ENCODE measurements around the gene PPAN. TPM values are rescaled to one million over a fixed set of nuclear protein-coding genes. Genes with fewer than 3 reads are reported as not detected.
A peak's percentile ranks its signal among the peaks of the same experiment; 100 is the strongest.

Gene PPAN
- polyA plus RNA-seq, 1 donor (not counting 4 experiments of a cell fraction or from before 2014, with no cell fraction given) = 32.3 TPM

- no peaks in the 10 kb centered on the region for H3K9me3 ChIP-seq (ENCODE audit: control insufficient read depth, low read depth, low read length)
- H3K27ac ChIP-seq (ENCODE audit: control insufficient read depth, insufficient read depth, low read length) = no peak overlapping the region
- no peaks in the 10 kb centered on the region for H3K27me3 ChIP-seq (ENCODE audit: control insufficient read depth, extremely low read depth, insufficient read depth, low read length)
- peaks cover 12% of the 10 kb centered on the region for H3K4me1 ChIP-seq (ENCODE audit: control insufficient read depth, extremely low read depth, insufficient read depth, low read length)
- DNase-seq (ENCODE audit: low read depth, low spot score) (no peak), FAIRE-seq (no peak)
- H3K4me3 ChIP-seq (ENCODE audit: control insufficient read depth in 2 of 3, extremely low read depth in 1 of 3, insufficient read depth in 2 of 3, low read depth in 1 of 3, low read length in 3 of 3) = no peak overlapping the region
- no peak overlapping the region for H3K4me2 ChIP-seq (ENCODE audit: control insufficient read depth, extremely low read depth, insufficient read depth, low read depth, low read length)
- H3K36me3 ChIP-seq (ENCODE audit: control insufficient read depth in 2 of 2, extremely low read depth in 1 of 2, insufficient read depth in 2 of 2, low read length in 2 of 2) = peaks cover 14 to 19% of the 10 kb centered on the region in 2 experiments
- TF ChIP-seq CTCF (optimal IDR thresholded peaks at IDR 0.05 in 1 of 3, IDR thresholded peaks at IDR 0.05 in 1 of 3, conservative IDR thresholded peaks at IDR 0.05 in 1 of 3; ENCODE audit: extremely low read depth in 1 of 3, insufficient read depth in 2 of 3, low read length in 3 of 3) (no peak), EZH2 (IDR thresholded peaks at IDR 0.05; ENCODE audit: low read length) (no peak)
- H2AFZ ChIP-seq (ENCODE audit: control insufficient read depth, low read length) = no peak overlapping the region
- no peaks in the 10 kb centered on the region for H3K9me1 ChIP-seq (ENCODE audit: control insufficient read depth, extremely low read depth, insufficient read depth, low read length)
- peaks cover 34% of the 10 kb centered on the region for H3K79me2 ChIP-seq (ENCODE audit: control insufficient read depth, insufficient read depth, low read length)
- dilution Hi-C loops (cut with MboI; ENCODE audit: extremely low pct_ligation_motif_present, low sequenced_read_pairs) = no loop called here
- H4K20me1 ChIP-seq (ENCODE audit: control insufficient read depth, extremely low read depth, insufficient read depth, low read length) = no peaks in the 10 kb centered on the region
- H3K9ac ChIP-seq (ENCODE audit: control insufficient read depth, extremely low read depth, insufficient read depth, low read length) = no peak overlapping the region
Measured at GRCh38 chr19:10104665-10105508, 1.3 kb upstream of the PPAN start.

GRCh38 chr19:10105509-10106099 lies 558 bp upstream of the PPAN start:
- H3K27ac ChIP-seq (ENCODE audit: control insufficient read depth, insufficient read depth, low read length) = no peak overlapping the region

More at GRCh38 chr19:10105509-10106099, 558 bp upstream of the PPAN start:
- H3K36me3 ChIP-seq (ENCODE audit: control insufficient read depth in 2 of 2, extremely low read depth in 1 of 2, insufficient read depth in 2 of 2, low read length in 2 of 2) = peaks cover 19% of the 10 kb centered on the region in 2 experiments
- H3K9me3 ChIP-seq (ENCODE audit: control insufficient read depth, low read depth, low read length) = no peaks in the 10 kb centered on the region
- H3K9me1 ChIP-seq (ENCODE audit: control insufficient read depth, extremely low read depth, insufficient read depth, low read length) = no peaks in the 10 kb centered on the region
- H3K4me1 ChIP-seq (ENCODE audit: control insufficient read depth, extremely low read depth, insufficient read depth, low read length) = peaks cover 12% of the 10 kb centered on the region
- TF ChIP-seq CTCF (optimal IDR thresholded peaks at IDR 0.05 in 1 of 3, IDR thresholded peaks at IDR 0.05 in 1 of 3, conservative IDR thresholded peaks at IDR 0.05 in 1 of 3; ENCODE audit: extremely low read depth in 1 of 3, insufficient read depth in 2 of 3, low read length in 3 of 3) (no peak), EZH2 (IDR thresholded peaks at IDR 0.05; ENCODE audit: low read length) (no peak)
- peak overlapping the region in 1 of 3 experiments; percentile 25 for H3K4me3 ChIP-seq (ENCODE audit: control insufficient read depth in 2 of 3, extremely low read depth in 1 of 3, insufficient read depth in 2 of 3, low read depth in 1 of 3, low read length in 3 of 3)
- peaks cover 36% of the 10 kb centered on the region for H3K79me2 ChIP-seq (ENCODE audit: control insufficient read depth, insufficient read depth, low read length)
- no peak overlapping the region for H2AFZ ChIP-seq (ENCODE audit: control insufficient read depth, low read length)
- dilution Hi-C loops (cut with MboI; ENCODE audit: extremely low pct_ligation_motif_present, low sequenced_read_pairs) = no loop called here
- H3K9ac ChIP-seq (ENCODE audit: control insufficient read depth, extremely low read depth, insufficient read depth, low read length) = peak overlapping the region; percentile 94
- FAIRE-seq (no peak), DNase-seq (ENCODE audit: low read depth, low spot score) (no peak)
- no peaks in the 10 kb centered on the region for H3K27me3 ChIP-seq (ENCODE audit: control insufficient read depth, extremely low read depth, insufficient read depth, low read length)
- no peaks in the 10 kb centered on the region for H4K20me1 ChIP-seq (ENCODE audit: control insufficient read depth, extremely low read depth, insufficient read depth, low read length)
- peak overlapping the region; percentile 34 for H3K4me2 ChIP-seq (ENCODE audit: control insufficient read depth, extremely low read depth, insufficient read depth, low read depth, low read length)
